K562 (cell line): ENCODE results near the gene CSPG5. TPM values are rescaled to one million over a fixed set of nuclear protein-coding genes. Genes with fewer than 3 reads are reported as not detected.

ENCODE experiments used
- ARID1B ChIP-seq: fragments of 450-650 bp; IDR thresholded peaks from 2 replicates; pipeline ENCODE4 v1.6.1; 2016; ENCODE audit warnings: antibody characterized with exemption, mild to moderate bottlenecking, inconsistent platforms
- ARID2 ChIP-seq: fragments of 450-650 bp; IDR thresholded peaks from 2 replicates; pipeline ENCODE4 v1.6.1; 2017; ENCODE audit warnings: antibody characterized with exemption, mild to moderate bottlenecking
- ATF1 ChIP-seq, 2 experiments: fragments of 450-650 bp in 1 of 2; IDR thresholded peaks; 2 replicates each; pipeline ENCODE4 v1.6.1; 2016; ENCODE audit warnings: missing compliant biosample characterization in 1 of 2, missing genetic modification characterization in 1 of 2
- EP300 ChIP-seq: IDR thresholded peaks from 2 replicates; pipeline ENCODE4 v1.6.1; 2012; ENCODE audit warnings: low read length, improper control_type of control experiment
- FOXK2 ChIP-seq, 2 experiments: fragments of 450-650 bp; IDR thresholded peaks in 1 of 2; conservative IDR thresholded peaks in 1 of 2; 2 replicates each; pipeline ENCODE4 v1.6.1; 2016; ENCODE audit warnings: low read depth in 2 of 2, mild to moderate bottlenecking in 1 of 2
- HLTF ChIP-seq: fragments of 450-650 bp; IDR thresholded peaks from 2 replicates; pipeline ENCODE4 v1.6.1; 2016
- HNRNPK ChIP-seq: fragments of 200-400 bp; formaldehyde crosslinking; IDR thresholded peaks from one replicate; pipeline ENCODE4 v1.6.1; 2018; ENCODE audit warnings: mild to moderate bottlenecking, low read depth, low read length; ENCODE audit not compliant: poor library complexity, severe bottlenecking
- JUND ChIP-seq, 2 experiments: IDR thresholded peaks; 2 replicates in 1 of 2; 3 replicates in 1 of 2; pipeline ENCODE4 v1.6.1; 2011; ENCODE audit warnings: borderline replicate concordance in 2 of 2, low read depth in 2 of 2, low read length in 2 of 2, improper control_type of control experiment in 1 of 2, missing biosample characterization in 1 of 2, missing genetic modification characterization in 1 of 2, missing genetic modification reagents in 1 of 2
- LEF1 ChIP-seq: fragments of 450-650 bp; IDR thresholded peaks from 2 replicates; pipeline ENCODE4 v1.6.1; 2016; ENCODE audit warnings: mild to moderate bottlenecking
- MCM7 ChIP-seq, 2 experiments: fragments of 450-650 bp; IDR thresholded peaks; 2 replicates each; pipeline ENCODE4 v1.6.1; 2016 to 2018
- MNT ChIP-seq, 2 experiments: fragments of 450-650 bp; conservative IDR thresholded peaks; 2 replicates each; pipeline ENCODE4 v1.6.1; 2017; ENCODE audit warnings: mild to moderate bottlenecking in 2 of 2, moderate library complexity in 2 of 2
- MYC ChIP-seq, 2 experiments: fragments of 250-450 bp in 1 of 2; sonication (Bioruptor Pico) in 1 of 2; IDR thresholded peaks; 2 replicates each; pipeline versions ENCODE4 v1.5.1 to v1.6.1; 2012 to 2021; ENCODE audit warnings: low read depth in 2 of 2, borderline replicate concordance in 1 of 2, improper control_type of control experiment in 1 of 2, low read length in 1 of 2, mild to moderate bottlenecking in 1 of 2, moderate library complexity in 1 of 2
- NFIC ChIP-seq: fragments of 450-650 bp; IDR thresholded peaks from 2 replicates; pipeline ENCODE4 v1.6.1; 2017; ENCODE audit warnings: mild to moderate bottlenecking, inconsistent platforms
- NR2C1 ChIP-seq, 2 experiments: fragments of 450-650 bp; IDR thresholded peaks; 2 replicates each; pipeline ENCODE4 v1.6.1; 2017; ENCODE audit warnings: mild to moderate bottlenecking in 2 of 2, antibody characterized with exemption in 1 of 2, inconsistent platforms in 1 of 2, missing compliant biosample characterization in 1 of 2, missing genetic modification characterization in 1 of 2
- NUFIP1 ChIP-seq: fragments of 450-650 bp; IDR thresholded peaks from 2 replicates; pipeline ENCODE4 v1.6.1; 2018; ENCODE audit not compliant: partially characterized antibody
- PHB2 ChIP-seq: fragments of 450-650 bp; IDR thresholded peaks from 2 replicates; pipeline ENCODE4 v1.6.1; 2017; ENCODE audit warnings: low read depth
- POLR3G ChIP-seq: IDR thresholded peaks from 2 replicates; pipeline ENCODE4 v1.6.1; 2011; ENCODE audit not compliant: insufficient read length, insufficient replicate concordance; ENCODE audit errors: extremely low read depth
- PTTG1 ChIP-seq: fragments of 450-650 bp; IDR thresholded peaks from 2 replicates; pipeline ENCODE4 v1.6.1; 2016; ENCODE audit warnings: low read depth, mild to moderate bottlenecking, missing genetic modification characterization, missing compliant biosample characterization
- SOX6 ChIP-seq: fragments of 450-650 bp; IDR thresholded peaks from 2 replicates; pipeline ENCODE4 v1.6.1; 2014; ENCODE audit warnings: mild to moderate bottlenecking
- STAT5A ChIP-seq: IDR thresholded peaks from 2 replicates; pipeline ENCODE4 v1.6.1; 2012; ENCODE audit warnings: low read length, inconsistent platforms, borderline replicate concordance
- TEAD4 ChIP-seq, 2 experiments: sonication (generic) in 1 of 2; formaldehyde crosslinking in 1 of 2; IDR thresholded peaks; 2 replicates each; pipeline versions ENCODE4 v1.6.1 to v1.8.0; 2012 to 2022; ENCODE audit warnings: borderline replicate concordance in 1 of 2, inconsistent platforms in 1 of 2, low read length in 1 of 2, mild to moderate bottlenecking in 1 of 2, missing genetic modification reagents in 1 of 2
- TRIM24 ChIP-seq, 2 experiments: fragments of 450-650 bp; IDR thresholded peaks; 2 replicates each; pipeline ENCODE4 v1.6.1; 2016
- TSC22D4 ChIP-seq: fragments of 450-650 bp; IDR thresholded peaks from 2 replicates; pipeline ENCODE4 v1.6.1; 2016; ENCODE audit warnings: missing genetic modification characterization, missing biosample characterization, control low read depth
- ZNF121 ChIP-seq: sonication (generic); formaldehyde crosslinking; conservative IDR thresholded peaks from 2 replicates; pipeline ENCODE4 v1.8.0; 2022; ENCODE audit warnings: missing genetic modification reagents
- polyA plus RNA-seq, 8 experiments: library from polyadenylated mRNA; depleted of rRNA in 4 of 8; stranded (reverse) in 5 of 8; unstranded in 3 of 8; fragments of >200 nt; fragmentation: Nextera tagmentation in 2 of 8; fragmentation: Illumina TruSeq in 1 of 8; extraction: Ambion mirVana in 2 of 8; extraction: Trizol in 1 of 8; gene quantifications; 2 replicates each; pipeline versions ENCODE4 v1.2.1 to v1.2.3, GENCODE V29; 2011 to 2014; ENCODE audit warnings: inconsistent platforms in 1 of 8, missing spikeins in 1 of 8
- total RNA-seq, 7 experiments: library from RNA; depleted of rRNA in 6 of 7; stranded (reverse); fragments of >200 nt in 6 of 7; fragmentation: Illumina TruSeq in 2 of 7; extraction: Trizol in 2 of 7; gene quantifications; 2 replicates each; pipeline versions ENCODE4 v1.2.1 to v1.2.3, GENCODE V29; 2011 to 2021; ENCODE audit warnings: low replicate concordance in 1 of 7
- TF ChIP-seq, protein P1 (sequence below): fragments of 450-650 bp; IDR thresholded peaks from 2 replicates; pipeline ENCODE4 v1.6.1; 2018; ENCODE audit warnings: mild to moderate bottlenecking, low read depth; ENCODE audit not compliant: partially characterized antibody
- TF ChIP-seq, protein P2 (sequence below): sonication (generic); formaldehyde crosslinking; IDR thresholded peaks from 2 replicates; pipeline ENCODE4 v1.8.0; 2022; ENCODE audit warnings: mild to moderate bottlenecking, missing genetic modification reagents

CSPG5 gene
- total and polyA plus RNA-seq, 9 of the 15 experiments (the other 6 are each of a cell fraction or from before 2014, with no cell fraction given), result 0.06 to 3.3 (median 2.4) TPM

DNA sequence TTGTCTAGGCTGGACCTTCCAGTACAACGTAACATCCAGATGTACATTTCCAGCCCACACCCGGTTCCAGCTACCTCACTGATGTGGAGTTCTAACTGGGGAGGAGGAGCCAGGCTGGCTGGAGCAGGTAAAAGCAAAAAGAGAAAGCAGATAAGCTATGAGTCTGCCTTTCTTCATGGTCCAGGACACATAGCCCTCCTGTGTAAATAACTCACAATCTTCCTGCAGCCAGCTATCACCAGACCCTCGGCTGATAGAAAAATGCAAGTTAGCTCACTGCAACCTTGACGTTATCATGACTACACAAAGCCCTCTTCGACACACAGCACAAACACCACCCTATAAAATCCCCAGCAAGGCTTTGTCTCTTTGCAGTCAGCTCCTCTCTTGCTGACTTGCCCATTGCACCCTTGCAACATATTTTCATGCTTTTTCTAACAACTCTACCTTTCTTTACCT lies 44.6 kb downstream of the CSPG5 start (continued):
- no peak for TF ChIP-seq ZNF121
- TF ChIP-seq SOX6, result peak; percentile 61; the same call in 1 of the 2 replicates
- TF ChIP-seq TEAD4 (IDR thresholded peaks at IDR 0.05; ENCODE audit: low read length), result peak; percentile 73
- no peak for TF ChIP-seq TEAD4 (CRISPR knock-in tag; IDR thresholded peaks at IDR 0.05; ENCODE audit: borderline replicate concordance)
- peak; percentile 93 for TF ChIP-seq HLTF
- TF ChIP-seq, protein P1, sequence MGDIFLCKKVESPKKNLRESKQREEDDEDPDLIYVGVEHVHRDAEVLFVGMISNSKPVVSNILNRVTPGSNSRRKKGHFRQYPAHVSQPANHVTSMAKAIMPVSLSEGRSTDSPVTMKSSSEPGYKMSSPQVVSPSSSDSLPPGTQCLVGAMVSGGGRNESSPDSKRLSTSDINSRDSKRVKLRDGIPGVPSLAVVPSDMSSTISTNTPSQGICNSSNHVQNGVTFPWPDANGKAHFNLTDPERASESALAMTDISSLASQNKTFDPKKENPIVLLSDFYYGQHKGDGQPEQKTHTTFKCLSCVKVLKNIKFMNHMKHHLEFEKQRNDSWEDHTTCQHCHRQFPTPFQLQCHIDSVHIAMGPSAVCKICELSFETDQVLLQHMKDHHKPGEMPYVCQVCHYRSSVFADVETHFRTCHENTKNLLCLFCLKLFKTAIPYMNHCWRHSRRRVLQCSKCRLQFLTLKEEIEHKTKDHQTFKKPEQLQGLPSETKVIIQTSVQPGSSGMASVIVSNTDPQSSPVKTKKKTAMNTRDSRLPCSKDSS, result peak; percentile 66
- TF ChIP-seq PTTG1 (tag), result no peak
- TF ChIP-seq, protein P2, sequence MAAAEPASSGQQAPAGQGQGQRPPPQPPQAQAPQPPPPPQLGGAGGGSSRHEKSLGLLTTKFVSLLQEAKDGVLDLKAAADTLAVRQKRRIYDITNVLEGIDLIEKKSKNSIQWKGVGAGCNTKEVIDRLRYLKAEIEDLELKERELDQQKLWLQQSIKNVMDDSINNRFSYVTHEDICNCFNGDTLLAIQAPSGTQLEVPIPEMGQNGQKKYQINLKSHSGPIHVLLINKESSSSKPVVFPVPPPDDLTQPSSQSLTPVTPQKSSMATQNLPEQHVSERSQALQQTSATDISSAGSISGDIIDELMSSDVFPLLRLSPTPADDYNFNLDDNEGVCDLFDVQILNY (CRISPR knock-in tag), result no peak
- no peak; the same call in 1 of the 2 replicates for TF ChIP-seq PHB2
- TF ChIP-seq POLR3G, result no peak
- TF ChIP-seq ATF1 (CRISPR knock-in tag; IDR thresholded peaks at IDR 0.05), result no peak
- peak; percentile 21; the same call in 1 of the 2 replicates for TF ChIP-seq ATF1 (tag; IDR thresholded peaks at IDR 0.05)
- TF ChIP-seq ARID2, result no peak
- peak; percentile 46; the same call in 1 of the 2 replicates for TF ChIP-seq LEF1
- peak; percentile 63 for TF ChIP-seq NFIC
- TF ChIP-seq MNT (conservative IDR thresholded peaks at IDR 0.05), result 0 out of 4 replicates have a peak, but pooled peaks of 1 of the 2 experiments have one; percentile 16
- TF ChIP-seq MCM7 (IDR thresholded peaks at IDR 0.05), result no peak
- TF ChIP-seq MYC (IDR thresholded peaks at IDR 0.05; ENCODE audit: low read depth, low read length), result no peak
- TF ChIP-seq MYC (CRISPR knock-in tag; IDR thresholded peaks at IDR 0.05; ENCODE audit: borderline replicate concordance, low read depth), result no peak
- peak; percentile 35; the same call in 1 of the 2 replicates for TF ChIP-seq EP300
- no peak for TF ChIP-seq NUFIP1
- TF ChIP-seq ARID1B, result peak; percentile 88
- no peak for TF ChIP-seq JUND (IDR thresholded peaks at IDR 0.05; ENCODE audit: borderline replicate concordance, low read depth, low read length)
- TF ChIP-seq JUND (tag; IDR thresholded peaks at IDR 0.05; ENCODE audit: borderline replicate concordance, low read depth, low read length), result peak; percentile 32; the same call in 1 of the 3 replicates
- peak; percentile 46 for TF ChIP-seq STAT5A
- TF ChIP-seq NR2C1 (IDR thresholded peaks at IDR 0.05), result no peak
- TF ChIP-seq NR2C1 (tag; IDR thresholded peaks at IDR 0.05), result no peak
- TF ChIP-seq FOXK2 (conservative IDR thresholded peaks at IDR 0.05 in 1 of 2, IDR thresholded peaks at IDR 0.05 in 1 of 2; ENCODE audit: low read depth in 2 of 2), result peak; percentile 59 to 65; a peak in 2 of 4 replicates
- no peak for TF ChIP-seq TSC22D4 (tag)
- TF ChIP-seq TRIM24 (IDR thresholded peaks at IDR 0.05), result peak; percentile 66 to 86
- no peak for TF ChIP-seq HNRNPK
